Measurements from ENCODE around the gene UCN.

- TF ChIP-seq CTCF (IDR thresholded peaks at IDR 0.05) (no peak), EZH2 (IDR thresholded peaks at IDR 0.05; ENCODE audit: borderline replicate concordance, insufficient read depth, low read depth, low read length, poor library complexity, severe bottlenecking) (no peak)
These were observed 14.1 kb upstream of the UCN start for GRCh38 chr2:27322301-27322765.
